Karpas-422 (cell line): ENCODE data around the gene SPDYE17. TPM values are rescaled to one million over a fixed set of nuclear protein-coding genes. Genes with fewer than 3 reads are reported as not detected.
"Not testable (repeated sequence)": the region's sequence is repeated elsewhere in the genome, so short reads cannot be mapped to it uniquely, and the experiment has no call there.

Experiments
- DNase-seq: peaks from one replicate; pipeline ENCODE4 v3.0.0-alpha.2; 2015
- H2AFZ ChIP-seq: fragments of 200-600 bp; sonication (generic); 2 replicates; pipeline ENCODE4 v1.6.1; 2014; ENCODE audit warnings: antibody characterized with exemption, low read length, mixed read lengths
- H3K27ac ChIP-seq: fragments of 200-600 bp; sonication (generic); 2 replicates; pipeline ENCODE4 v1.5.1; 2014; ENCODE audit warnings: mild to moderate bottlenecking, low read length, moderate library complexity
- H3K27me3 ChIP-seq: fragments of 200-600 bp; sonication (generic); 2 replicates; pipeline ENCODE4 v1.6.1; 2014; ENCODE audit warnings: low read length, mixed read lengths
- H3K36me3 ChIP-seq: fragments of 200-600 bp; sonication (generic); 2 replicates; pipeline ENCODE4 v1.6.1; 2014; ENCODE audit warnings: low read length, mixed read lengths; ENCODE audit not compliant: insufficient read depth
- H3K4me1 ChIP-seq: fragments of 200-600 bp; sonication (generic); 2 replicates; pipeline ENCODE4 v1.6.1; 2014; ENCODE audit warnings: mild to moderate bottlenecking, low read length, mixed read lengths
- H3K4me2 ChIP-seq: fragments of 200-600 bp; sonication (generic); 2 replicates; pipeline ENCODE4 v1.6.1; 2014; ENCODE audit warnings: low read length, low read depth, mild to moderate bottlenecking; ENCODE audit not compliant: poor library complexity, severe bottlenecking
- H3K4me3 ChIP-seq: fragments of 200-600 bp; sonication (generic); 2 replicates; pipeline ENCODE4 v1.5.1; 2014; ENCODE audit warnings: mild to moderate bottlenecking, antibody characterized with exemption, low read length, mixed read lengths
- H3K79me2 ChIP-seq: fragments of 200-600 bp; sonication (generic); 2 replicates; pipeline ENCODE4 v1.6.1; 2014; ENCODE audit warnings: mild to moderate bottlenecking, low read length, mixed read lengths
- H3K9ac ChIP-seq: fragments of 200-600 bp; sonication (generic); 2 replicates; pipeline ENCODE4 v1.6.0; 2014; ENCODE audit warnings: low read length
- H3K9me2 ChIP-seq: fragments of 200-600 bp; sonication (generic), shearing (Covaris generic); replicated peaks from 2 replicates; pipeline ENCODE4 v1.6.0; 2014; ENCODE audit warnings: mild to moderate bottlenecking, low read length, moderate library complexity; ENCODE audit not compliant: insufficient read depth
- H3K9me3 ChIP-seq: fragments of 300-700, 200-600 bp; sonication (generic); 2 replicates; pipeline ENCODE4 v1.6.1; 2014; ENCODE audit warnings: low read length, mixed read lengths
- H4K20me1 ChIP-seq: fragments of 200-600 bp; sonication (generic); 2 replicates; pipeline ENCODE4 v1.6.1; 2014; ENCODE audit warnings: mild to moderate bottlenecking, antibody characterized with exemption, low read length, low read depth; ENCODE audit not compliant: insufficient read depth
- total RNA-seq: library from RNA; depleted of rRNA; stranded (reverse); fragments of >200 nt; shearing (Covaris generic); gene quantifications from 2 replicates; pipeline ENCODE4 v1.2.3, GENCODE V29; 2014; ENCODE audit warnings: low replicate concordance; rRNA removed

Gene SPDYE17
- not detected in 2 replicates for total RNA-seq

GRCh38 chr7:77032261-77032660 lies at the start of gene SPDYE17:
TSS of gene SPDYE17 (minus strand) at chr7:77032361. CDS start at chr7:77030570, 1,791 bp downstream.
- not testable (repeated sequence) for H3K4me1 ChIP-seq, H3K79me2 ChIP-seq, H2AFZ ChIP-seq, H3K9me2 ChIP-seq, H4K20me1 ChIP-seq, H3K27ac ChIP-seq, H3K4me2 ChIP-seq, H3K9ac ChIP-seq, H3K4me3 ChIP-seq, DNase-seq, H3K27me3 ChIP-seq, H3K36me3 ChIP-seq, H3K9me3 ChIP-seq

- H3K27me3 ChIP-seq, DNase-seq, H3K79me2 ChIP-seq, H4K20me1 ChIP-seq, H3K36me3 ChIP-seq, H3K9me3 ChIP-seq, H3K4me1 ChIP-seq, H3K9me2 ChIP-seq, H2AFZ ChIP-seq, H3K4me3 ChIP-seq, H3K9ac ChIP-seq, H3K27ac ChIP-seq, H3K4me2 ChIP-seq: not testable (repeated sequence)
Observed at GRCh38 chr7:77080236-77080635, 48.1 kb upstream of the SPDYE17 start.

GRCh38 chr7:77079624-77080023 lies 47.5 kb upstream of the SPDYE17 start:
- not testable (repeated sequence) for H4K20me1 ChIP-seq, H3K9me3 ChIP-seq, H3K27me3 ChIP-seq, H2AFZ ChIP-seq, H3K9ac ChIP-seq, H3K9me2 ChIP-seq, H3K36me3 ChIP-seq, DNase-seq, H3K4me2 ChIP-seq, H3K4me3 ChIP-seq, H3K4me1 ChIP-seq, H3K79me2 ChIP-seq, H3K27ac ChIP-seq

GRCh38 chr7:77079112-77079511 lies 47.0 kb upstream of the SPDYE17 start:
- H4K20me1 ChIP-seq, H3K4me3 ChIP-seq, H3K36me3 ChIP-seq, H3K9me2 ChIP-seq, H3K4me2 ChIP-seq, H3K9ac ChIP-seq, H3K4me1 ChIP-seq, H3K9me3 ChIP-seq, DNase-seq, H3K27me3 ChIP-seq, H3K27ac ChIP-seq, H2AFZ ChIP-seq, H3K79me2 ChIP-seq: not testable (repeated sequence)

- not testable (repeated sequence) for H4K20me1 ChIP-seq, H3K9ac ChIP-seq, H3K4me1 ChIP-seq, H3K36me3 ChIP-seq, H3K4me2 ChIP-seq, H3K79me2 ChIP-seq, H3K9me3 ChIP-seq, DNase-seq, H3K4me3 ChIP-seq, H3K27me3 ChIP-seq, H2AFZ ChIP-seq, H3K9me2 ChIP-seq, H3K27ac ChIP-seq
Observed at GRCh38 chr7:77077060-77077459, 44.9 kb upstream of the SPDYE17 start.

GRCh38 chr7:77074786-77075396 lies 42.7 kb upstream of the SPDYE17 start:
- H4K20me1 ChIP-seq, H3K4me1 ChIP-seq, H3K9me3 ChIP-seq, H3K4me2 ChIP-seq, H3K36me3 ChIP-seq, H3K9ac ChIP-seq, H3K4me3 ChIP-seq, H3K27ac ChIP-seq, H3K27me3 ChIP-seq, H3K79me2 ChIP-seq, H3K9me2 ChIP-seq, DNase-seq, H2AFZ ChIP-seq: not testable (repeated sequence)

- H2AFZ ChIP-seq, H3K9me3 ChIP-seq, H3K27ac ChIP-seq, H3K4me3 ChIP-seq, H3K9ac ChIP-seq, H3K27me3 ChIP-seq, H4K20me1 ChIP-seq, H3K4me1 ChIP-seq, DNase-seq, H3K9me2 ChIP-seq, H3K79me2 ChIP-seq, H3K36me3 ChIP-seq, H3K4me2 ChIP-seq: not testable (repeated sequence)
Observed at GRCh38 chr7:77071108-77071507, 38.9 kb upstream of the SPDYE17 start.

- not testable (repeated sequence) for H2AFZ ChIP-seq, DNase-seq, H3K79me2 ChIP-seq, H3K27ac ChIP-seq, H4K20me1 ChIP-seq, H3K36me3 ChIP-seq, H3K9me2 ChIP-seq, H3K4me2 ChIP-seq, H3K9ac ChIP-seq, H3K4me1 ChIP-seq, H3K27me3 ChIP-seq, H3K4me3 ChIP-seq, H3K9me3 ChIP-seq
Observed at GRCh38 chr7:77065869-77066268, 33.7 kb upstream of the SPDYE17 start.

GRCh38 chr7:77063732-77064131 lies 31.6 kb upstream of the SPDYE17 start:
- not testable (repeated sequence) for H3K9ac ChIP-seq, H3K36me3 ChIP-seq, H3K9me3 ChIP-seq, H3K4me1 ChIP-seq, H3K4me2 ChIP-seq, H2AFZ ChIP-seq, H3K27me3 ChIP-seq, H4K20me1 ChIP-seq, H3K9me2 ChIP-seq, DNase-seq, H3K4me3 ChIP-seq, H3K79me2 ChIP-seq, H3K27ac ChIP-seq
